ENCODE measurements around the gene SIL1.
"Not testable (repeated sequence)": the region's sequence is repeated elsewhere in the genome, so short reads cannot be mapped to it uniquely, and the experiment has no call there.

SIL1 gene

GRCh38 chr5:139062910-139063663 lies 135.1 kb downstream of the SIL1 start:
- no peak for DNase-seq

GRCh38 chr5:139061856-139062255 lies 136.3 kb downstream of the SIL1 start:
- no peak for DNase-seq

DNA sequence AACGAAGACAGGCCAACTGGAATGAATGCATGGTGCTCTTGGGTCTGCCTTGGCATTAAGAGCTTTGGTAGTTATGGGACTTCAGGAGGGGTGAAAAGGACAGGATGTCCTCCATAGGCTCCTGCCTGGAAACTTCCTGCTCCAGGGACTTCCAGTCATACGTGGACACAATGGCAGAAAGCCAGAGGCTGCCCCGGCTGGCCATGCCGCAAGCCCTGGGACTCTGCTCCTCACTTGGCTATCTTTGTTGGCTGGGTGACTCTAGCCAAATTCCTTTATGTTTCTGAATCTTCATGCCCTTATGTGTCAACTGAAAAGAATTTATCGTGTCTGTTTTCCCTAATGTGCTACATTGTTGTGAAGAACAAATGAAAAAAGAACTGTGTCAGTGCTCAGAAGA lies 136.9 kb downstream of the SIL1 start:
- DNase-seq: no peak

DNA sequence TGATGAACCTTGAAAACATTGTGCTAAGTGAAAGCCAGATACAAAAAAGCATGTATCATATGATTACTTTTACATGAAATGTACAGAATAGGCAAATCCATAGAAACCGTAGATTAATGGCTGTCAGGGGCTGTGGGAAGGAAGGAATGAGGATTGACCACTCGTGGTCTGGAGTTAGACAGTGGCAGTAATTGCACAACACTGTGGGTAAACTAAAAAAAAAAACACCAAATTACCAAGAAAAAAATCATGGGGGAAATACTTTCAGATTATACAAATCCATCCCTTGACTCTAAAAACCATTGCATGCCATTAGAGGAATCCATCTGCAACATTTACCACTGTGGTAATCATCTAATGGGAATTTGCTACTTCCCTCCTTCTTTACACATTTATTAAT lies 140.0 kb downstream of the SIL1 start:
- no peak for DNase-seq

GRCh38 chr5:139057045-139057939 lies 140.9 kb downstream of the SIL1 start:
- DNase-seq: not testable (repeated sequence)

DNA sequence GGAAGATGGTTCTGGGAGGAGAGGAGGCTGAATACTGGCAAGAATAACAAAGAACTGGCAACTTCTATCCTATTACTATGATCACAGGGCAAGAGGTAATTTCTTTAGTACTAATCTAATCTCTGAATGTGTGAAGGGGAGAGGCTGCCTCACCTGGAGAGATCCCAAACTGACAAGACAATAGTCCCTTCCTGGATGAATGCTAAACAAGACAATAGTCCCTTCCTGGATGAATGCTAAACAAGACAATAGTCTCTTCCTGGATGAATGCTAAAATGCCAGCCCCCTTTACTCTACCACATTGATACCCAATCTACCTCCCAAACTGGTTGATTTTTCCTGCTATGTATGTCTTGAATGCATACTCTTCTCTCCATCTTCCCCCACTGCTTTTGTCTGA lies 145.2 kb downstream of the SIL1 start:
- DNase-seq: no peak

GRCh38 chr5:139051392-139051791 lies 146.8 kb downstream of the SIL1 start:
- DNase-seq: no peak

DNA sequence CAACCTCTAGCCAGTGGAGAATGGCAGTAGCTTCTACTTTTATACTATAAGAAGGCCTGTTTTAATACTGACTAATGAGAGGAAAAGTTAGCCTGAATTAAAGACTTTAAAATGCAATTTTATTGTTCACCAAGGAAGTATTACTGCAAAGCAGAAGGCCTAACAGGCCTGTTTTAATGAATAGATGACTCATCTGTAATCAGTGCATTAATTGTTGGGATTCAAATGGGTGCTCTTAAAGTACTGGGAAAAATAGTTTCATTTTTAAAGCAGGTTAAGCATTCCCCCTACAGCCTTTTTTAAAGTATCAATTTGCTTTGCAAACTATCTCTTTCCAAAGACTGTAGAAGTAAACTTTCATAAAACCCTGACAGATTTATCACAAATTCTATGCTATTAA lies 147.7 kb downstream of the SIL1 start:
- no peak for DNase-seq

GRCh38 chr5:139049780-139050179 lies 148.4 kb downstream of the SIL1 start:
- no peak for DNase-seq

GRCh38 chr5:139046551-139046950 lies 151.6 kb downstream of the SIL1 start:
- no peak for DNase-seq

- no peak for DNase-seq
These were observed 154.8 kb downstream of the SIL1 start for GRCh38 chr5:139043157-139043905.

DNA sequence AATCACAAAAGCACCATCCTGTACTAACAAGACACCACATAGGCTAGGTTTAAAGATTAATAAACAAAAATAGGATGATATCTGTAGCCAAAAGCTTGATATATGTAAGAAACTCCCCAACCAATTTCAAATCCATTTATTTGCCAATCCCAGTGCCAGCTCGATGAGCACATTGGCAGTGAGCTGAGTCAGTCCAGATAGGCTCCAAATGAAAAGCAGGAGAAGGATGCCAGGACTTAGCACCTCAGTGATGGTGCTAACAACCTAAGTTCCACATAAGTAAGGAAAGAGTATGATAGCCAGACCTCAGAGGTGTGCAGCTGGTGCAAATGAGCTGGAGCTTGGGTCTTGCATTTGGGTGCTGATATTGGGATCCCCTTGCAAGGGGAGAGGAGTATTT lies 158.1 kb downstream of the SIL1 start:
- DNase-seq: no peak

- DNase-seq: no peak
These were observed 159.4 kb downstream of the SIL1 start for GRCh38 chr5:139038613-139039305.

DNA sequence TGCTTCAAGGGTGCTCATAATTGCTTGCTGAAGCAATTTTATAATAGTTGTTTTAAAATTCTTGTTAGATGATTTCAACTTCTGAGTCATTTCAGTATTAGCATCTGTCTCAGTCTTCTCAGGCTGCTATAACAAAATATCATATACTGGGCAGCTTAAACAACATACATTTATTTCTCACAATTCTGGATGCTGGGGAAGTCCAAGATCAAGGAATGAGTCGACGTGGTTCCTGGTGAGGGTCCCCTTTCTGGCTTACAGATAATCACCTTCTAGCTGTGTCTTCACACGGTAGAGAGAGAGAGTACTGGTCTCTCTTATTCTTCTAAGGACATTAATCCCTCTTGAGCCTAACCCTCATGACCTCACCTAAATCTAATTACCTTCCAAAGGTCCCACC lies 160.4 kb downstream of the SIL1 start:
- no peak for DNase-seq

DNA sequence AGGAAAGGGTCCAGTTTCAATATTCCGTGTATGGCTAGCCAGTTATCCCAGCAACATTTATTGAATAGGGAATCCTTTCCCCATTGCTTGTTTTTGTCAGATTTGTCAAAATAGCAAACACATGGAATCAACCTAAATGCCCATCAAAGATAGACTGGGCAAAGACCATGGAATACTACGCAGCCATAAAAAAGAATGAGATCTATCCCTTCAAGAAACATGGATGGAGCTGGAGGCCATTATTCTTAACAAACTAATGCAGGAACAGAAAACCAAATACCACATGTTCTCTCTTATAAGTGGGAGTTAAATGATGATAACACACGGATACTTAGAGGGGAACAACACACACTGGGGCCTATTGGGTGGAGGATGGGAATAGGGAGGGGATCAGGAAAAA lies 161.8 kb downstream of the SIL1 start:
- not testable (repeated sequence) for DNase-seq

- DNase-seq: no peak
These were observed 171.0 kb downstream of the SIL1 start for GRCh38 chr5:139027150-139027549.

DNA sequence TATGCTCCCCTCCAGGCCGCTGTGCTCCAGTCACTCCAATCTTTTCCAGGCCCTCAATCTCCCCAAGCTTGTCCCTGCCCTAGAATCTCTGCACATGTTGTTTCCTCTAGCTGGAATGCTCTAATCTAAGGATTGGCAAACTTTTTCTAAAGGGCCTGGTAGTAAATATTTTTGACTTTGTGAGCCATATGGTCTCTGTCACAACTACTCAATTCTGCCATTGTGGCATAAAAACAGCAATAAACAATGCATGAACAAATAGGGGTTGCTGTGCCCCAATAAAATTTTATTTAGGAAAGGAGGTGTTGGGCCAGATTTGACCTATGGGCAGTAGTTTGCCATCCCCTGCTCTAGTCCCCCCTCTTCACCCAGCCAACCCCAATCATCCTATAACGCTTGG lies 172.5 kb downstream of the SIL1 start:
- no peak for DNase-seq

GRCh38 chr5:139023286-139023685 lies 174.9 kb downstream of the SIL1 start:
- DNase-seq: no peak

GRCh38 chr5:139022528-139022927 lies 175.6 kb downstream of the SIL1 start:
- no peak for DNase-seq

DNA sequence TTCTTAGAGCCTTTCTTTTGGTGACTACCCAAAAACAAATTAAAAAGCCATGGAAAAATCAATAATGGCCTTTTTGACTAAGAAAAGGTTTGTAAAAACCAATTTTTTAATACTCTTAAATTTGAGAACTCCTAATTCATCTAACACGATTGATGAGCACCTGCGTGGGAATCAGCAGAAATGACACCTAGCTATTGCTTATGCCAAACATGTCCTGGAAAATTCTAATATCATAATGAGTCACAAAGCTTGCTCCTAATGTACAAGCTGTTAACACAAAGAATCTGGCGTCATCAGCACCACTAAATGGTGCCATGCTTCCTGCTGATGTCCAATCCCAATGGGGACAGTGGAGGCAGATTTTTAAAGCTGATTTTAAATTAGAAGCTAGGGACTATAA lies 176.8 kb downstream of the SIL1 start:
- DNase-seq: no peak

- DNase-seq: no peak
These were observed 178.3 kb downstream of the SIL1 start for GRCh38 chr5:139019880-139020279.

- DNase-seq: no peak
These were observed 179.0 kb downstream of the SIL1 start for GRCh38 chr5:139019211-139019610.

DNA sequence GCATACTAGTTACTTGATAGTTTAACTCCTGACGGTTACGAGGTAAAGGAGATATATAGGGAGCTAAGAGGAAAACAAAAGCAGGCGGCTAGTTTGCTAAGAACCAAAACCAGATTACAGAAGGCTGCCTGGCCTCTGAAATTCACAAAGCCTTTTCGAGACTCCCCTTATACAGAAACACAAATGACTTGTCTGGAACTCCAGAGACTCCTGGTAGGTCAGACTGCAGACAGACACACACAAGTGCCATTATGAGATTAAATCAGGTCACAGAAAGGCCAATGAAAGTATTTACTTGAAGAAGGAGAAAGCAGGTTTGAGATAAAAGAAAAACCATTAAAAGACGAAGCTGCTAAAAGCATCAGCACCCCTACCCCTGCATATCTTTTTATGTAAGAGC lies 180.5 kb downstream of the SIL1 start:
- no peak for DNase-seq
